HG03095 (cell line): ENCODE results near the gene SYTL3.

Experiments
- ATAC-seq: cut with Tn5 transposase; IDR thresholded peaks from one replicate; pipeline ENCODE4 v1.9.1; 2021; ENCODE audit warnings: moderate library complexity; ENCODE audit not compliant: unreplicated experiment

SYTL3 gene

DNA sequence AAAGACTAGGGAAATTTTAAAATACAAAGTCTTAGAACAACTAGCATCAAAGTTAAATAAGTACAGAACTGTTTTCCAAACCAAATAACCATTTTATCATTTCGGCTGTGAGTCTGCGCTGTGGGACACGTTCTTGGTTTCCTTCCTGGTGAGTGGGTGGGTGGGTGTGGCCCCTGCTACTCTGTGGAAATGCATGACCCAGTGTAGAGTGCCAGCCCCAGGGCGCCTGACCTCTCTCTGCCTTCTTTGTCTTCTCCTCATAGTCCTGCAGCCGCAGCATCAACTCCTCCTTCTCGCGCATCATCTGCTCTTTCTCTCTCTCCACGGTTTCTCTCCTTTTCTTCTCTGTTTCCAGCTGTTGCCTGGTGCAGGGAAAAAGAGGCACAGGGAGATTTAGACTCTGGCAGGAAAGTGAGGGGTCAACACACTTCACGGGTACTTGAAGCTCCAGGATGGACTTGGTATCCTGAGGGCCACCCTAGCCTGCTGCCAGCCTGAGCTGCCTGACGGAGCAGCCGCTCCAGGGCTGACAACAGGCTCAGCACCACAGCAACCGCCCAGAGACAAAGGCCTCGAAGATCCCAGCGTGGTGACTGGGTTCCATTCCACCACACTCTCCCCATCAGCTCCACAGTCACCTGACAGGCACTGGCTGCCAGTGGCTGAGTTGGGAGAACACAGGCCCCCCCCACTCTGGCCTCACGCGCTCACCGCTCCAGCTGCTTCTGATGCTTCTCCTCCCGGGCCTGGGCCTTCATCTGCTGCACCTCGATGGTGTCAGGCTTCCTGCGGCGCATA is 120.9 kb downstream of the SYTL3 start:
- no peak for ATAC-seq

- no peak for ATAC-seq
Measured at GRCh38 chr6:158771399-158772152, 121.7 kb downstream of the SYTL3 start.

GRCh38 chr6:158772172-158772571 is 122.3 kb downstream of the SYTL3 start:
- no peak for ATAC-seq

DNA sequence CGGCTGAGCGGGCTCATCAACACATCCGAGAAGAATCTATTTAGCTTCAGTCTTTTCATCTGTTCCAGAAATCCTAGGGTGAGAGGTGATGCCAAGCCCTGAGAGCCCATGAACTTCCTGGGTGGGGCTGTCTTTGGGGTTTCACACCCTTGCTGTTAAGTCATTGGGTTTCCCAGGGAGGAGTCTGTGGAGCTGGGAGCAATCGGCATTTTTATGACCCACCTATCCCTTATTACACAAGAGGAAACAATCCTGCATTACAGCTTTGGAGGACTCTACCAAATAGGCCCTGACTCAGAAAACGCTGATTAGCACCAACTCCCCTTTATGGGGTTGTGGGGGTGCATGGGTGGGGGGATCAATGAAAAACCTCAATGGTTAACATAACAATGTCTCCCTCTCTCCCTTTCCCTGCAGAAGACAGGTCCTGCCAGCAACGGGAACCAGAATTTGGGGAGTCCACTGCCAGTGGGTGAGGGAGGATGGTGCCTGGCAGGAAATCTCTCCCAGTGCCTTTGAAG is 123.1 kb downstream of the SYTL3 start:
- ATAC-seq: no peak

GRCh38 chr6:158773581-158774449 is 124.0 kb downstream of the SYTL3 start:
- no peak for ATAC-seq

DNA sequence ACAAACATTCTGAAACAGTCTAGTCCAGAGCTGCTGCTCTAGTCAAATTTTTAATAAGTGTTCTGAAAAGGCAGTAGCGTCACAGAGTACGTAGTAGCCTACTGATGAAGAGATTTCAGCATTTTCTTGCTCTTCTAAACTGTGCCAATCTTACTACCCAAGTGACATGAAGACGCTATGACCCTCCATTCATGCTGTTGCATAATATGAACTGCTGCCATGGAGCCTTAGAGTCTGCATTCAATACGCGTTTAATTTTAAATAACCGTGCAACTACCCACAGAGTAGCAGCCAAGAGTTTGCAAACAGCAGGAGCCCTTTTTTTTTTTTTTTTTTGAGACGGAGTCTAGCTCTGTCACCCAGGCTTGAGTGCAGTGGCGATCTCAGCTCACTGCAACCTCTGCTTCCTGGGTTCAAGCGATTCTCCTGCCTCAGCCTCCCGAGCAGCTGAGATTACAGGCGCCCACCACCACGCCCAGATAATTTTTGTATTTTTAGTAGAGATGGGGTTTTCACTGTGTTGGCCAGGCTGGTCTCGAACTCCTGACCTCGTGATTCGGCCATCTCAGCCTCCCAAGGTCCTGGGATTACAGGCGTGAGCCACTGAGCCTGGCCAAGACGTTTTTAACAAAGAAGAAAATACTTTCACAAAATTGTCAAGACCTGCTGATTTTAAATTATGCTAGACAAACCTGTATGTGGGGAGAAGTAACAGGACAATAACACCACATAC is 125.0 kb downstream of the SYTL3 start:
- no peak for ATAC-seq

- ATAC-seq: no peak
Measured at GRCh38 chr6:158775832-158776231, 126.0 kb downstream of the SYTL3 start.

GRCh38 chr6:158776737-158777136 is 126.9 kb downstream of the SYTL3 start:
- no peak for ATAC-seq

GRCh38 chr6:158777510-158777909 is 127.7 kb downstream of the SYTL3 start:
- ATAC-seq: no peak

GRCh38 chr6:158778005-158778527 is 128.2 kb downstream of the SYTL3 start:
- ATAC-seq: no peak

DNA sequence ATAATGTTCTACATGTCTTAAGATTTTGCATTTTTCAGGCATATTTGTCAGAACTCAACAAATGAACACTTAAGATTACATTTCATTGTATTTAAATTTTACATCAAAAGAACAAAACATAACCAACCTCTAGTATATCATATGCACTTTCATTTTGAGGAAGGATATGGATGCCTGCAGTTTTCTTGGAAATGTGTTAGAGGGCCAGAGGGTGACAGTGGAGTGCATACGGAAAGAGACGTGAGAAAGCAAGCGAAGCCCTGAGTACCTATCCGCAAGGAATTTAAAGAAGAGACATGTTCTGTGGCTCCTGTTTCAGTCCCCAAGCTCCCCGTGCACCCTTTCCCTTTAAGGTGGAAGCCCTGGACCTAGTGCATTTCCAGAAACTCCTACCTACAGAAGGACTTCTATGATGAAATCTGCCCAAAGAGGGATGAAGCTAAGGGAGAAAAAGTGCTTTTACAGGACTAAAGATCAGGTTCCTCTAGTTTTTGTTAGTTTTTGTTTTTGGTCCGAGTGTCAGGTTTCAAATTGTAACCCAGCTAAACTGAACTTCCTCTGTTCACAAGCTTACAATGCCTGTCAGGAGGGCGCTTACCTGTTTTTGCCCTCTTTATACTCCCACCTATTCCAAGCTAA is 130.5 kb downstream of the SYTL3 start:
- no peak for ATAC-seq

DNA sequence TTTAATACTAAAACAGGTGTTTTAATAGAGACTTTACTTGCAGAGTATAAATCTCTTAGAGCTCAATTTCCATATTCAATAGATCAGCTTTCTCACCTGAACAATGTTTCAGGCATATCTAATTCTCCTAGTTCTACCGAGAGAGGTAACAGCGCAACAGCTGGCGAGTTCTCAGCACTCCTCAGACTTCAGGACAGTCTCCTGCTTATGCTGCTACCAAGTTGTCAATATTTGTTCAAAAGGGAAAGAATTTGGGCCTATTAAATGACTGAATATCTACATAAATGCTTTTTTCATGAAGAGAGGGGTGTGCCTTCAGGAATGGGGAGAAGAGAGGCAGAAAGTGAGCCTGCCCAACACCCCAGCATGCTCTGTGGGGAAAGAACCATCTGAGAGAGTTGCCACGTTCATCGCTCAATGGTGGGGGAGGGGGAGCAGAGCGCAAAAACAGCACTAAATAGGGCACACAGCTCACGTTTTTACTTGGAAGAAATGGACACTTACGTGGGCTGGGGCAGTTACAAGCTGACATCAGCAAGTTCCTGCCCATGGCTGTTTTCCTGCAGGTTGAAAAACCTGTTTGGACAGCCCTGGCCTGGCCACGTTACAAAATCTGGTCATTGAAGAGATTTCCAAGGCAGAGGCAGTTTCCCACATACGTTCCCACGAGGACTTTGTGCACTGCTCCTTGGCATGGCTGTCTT is 131.3 kb downstream of the SYTL3 start:
- no peak for ATAC-seq

GRCh38 chr6:158781692-158782373 is 132.0 kb downstream of the SYTL3 start:
- ATAC-seq: no peak

- ATAC-seq: no peak
Measured at GRCh38 chr6:158782432-158783166, 132.7 kb downstream of the SYTL3 start.

DNA sequence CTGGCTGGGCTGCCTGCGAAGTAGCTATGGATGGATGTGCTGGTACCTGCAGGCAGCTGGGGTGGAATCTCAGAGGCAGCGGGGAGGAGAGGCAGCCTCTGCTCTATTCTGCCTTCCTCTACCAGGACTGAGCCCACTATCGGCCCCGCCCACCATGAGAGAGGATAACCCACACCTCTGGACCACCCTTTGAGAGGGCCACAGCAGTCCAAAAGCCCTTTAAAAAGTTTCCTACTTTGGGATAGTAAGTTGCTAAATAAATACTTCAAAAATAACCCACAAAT is 133.3 kb downstream of the SYTL3 start:
- ATAC-seq: no peak

GRCh38 chr6:158783851-158784250 is 134.0 kb downstream of the SYTL3 start:
- ATAC-seq: no peak

DNA sequence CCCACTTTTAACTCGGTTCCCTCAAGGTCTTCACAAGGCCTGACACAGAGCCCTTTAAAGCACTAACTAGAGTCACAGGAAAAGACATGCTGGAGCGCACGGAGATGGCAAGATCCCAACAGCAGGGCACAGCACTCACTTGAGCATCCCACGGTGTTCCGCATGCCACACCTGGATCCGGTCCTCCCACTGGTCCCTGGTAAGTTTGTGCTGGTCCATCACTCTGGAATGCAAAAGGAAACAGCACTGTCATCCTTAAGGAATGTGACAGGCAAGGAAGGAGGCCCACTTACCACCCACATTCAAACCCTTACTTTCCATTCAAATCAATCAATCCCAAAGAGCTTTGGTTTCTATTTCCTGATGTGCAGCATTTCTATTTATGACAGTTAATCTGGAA is 134.7 kb downstream of the SYTL3 start:
- ATAC-seq: no peak

GRCh38 chr6:158785036-158785435 is 135.2 kb downstream of the SYTL3 start:
- no peak for ATAC-seq
